Kidney tubule cell (primary cell): ENCODE data around the gene ESPL1.

Experiments used
- DNase-seq: peaks from one replicate; pipeline ENCODE4 v3.0.0-alpha.2; 2018; ENCODE audit warnings: low spot score

ESPL1 gene

DNA sequence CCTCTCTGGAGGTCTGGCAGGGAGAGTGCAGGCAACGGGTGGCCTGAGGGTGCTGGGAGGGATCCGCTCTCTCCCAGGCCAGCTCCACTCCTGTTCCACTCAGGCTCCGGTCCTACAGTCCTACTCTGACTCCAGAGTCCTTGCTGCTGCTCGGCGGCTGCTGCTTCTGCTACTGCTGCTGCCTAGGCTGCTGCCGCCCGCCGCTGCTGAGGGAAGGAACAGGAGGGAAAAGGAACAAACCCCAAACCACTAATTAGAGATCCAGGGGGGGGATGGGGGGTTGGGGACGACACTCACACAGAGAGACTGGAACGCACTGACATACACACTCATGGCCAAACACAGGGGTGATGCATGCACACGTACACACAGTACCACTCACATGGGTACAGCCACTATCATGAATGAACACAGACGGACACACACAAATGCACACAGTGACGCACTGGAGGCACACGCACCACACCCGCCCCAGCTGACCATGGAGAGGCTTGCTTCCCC lies 68.1 kb downstream of the ESPL1 start, which contains the start of gene SP7:
SP7 (minus strand) TSS at position 174 of the 501 bp plus-strand sequence. CDS start 708 bp downstream, outside the sequence.
- no peak for DNase-seq

DNA sequence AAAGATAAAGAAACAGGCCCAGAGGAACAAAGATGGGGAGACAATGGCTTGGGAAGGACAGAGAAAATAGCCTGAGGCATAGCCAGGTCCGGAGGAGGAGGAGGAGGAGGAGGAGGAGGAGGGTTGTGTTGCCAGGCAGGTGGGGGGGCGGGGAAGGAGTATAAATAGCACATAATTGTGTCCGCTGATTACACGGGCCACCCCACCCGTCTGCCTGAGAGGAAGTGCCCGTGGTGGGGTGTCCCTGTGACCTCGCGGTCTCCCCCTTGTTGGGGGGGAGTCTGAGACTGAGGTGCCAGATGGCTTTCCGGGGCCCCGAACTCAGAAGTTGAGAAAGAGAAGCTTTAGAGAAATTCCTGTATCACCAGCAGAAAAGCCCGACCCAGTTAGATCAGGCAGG lies 69.9 kb downstream of the ESPL1 start:
- DNase-seq = no peak

DNA sequence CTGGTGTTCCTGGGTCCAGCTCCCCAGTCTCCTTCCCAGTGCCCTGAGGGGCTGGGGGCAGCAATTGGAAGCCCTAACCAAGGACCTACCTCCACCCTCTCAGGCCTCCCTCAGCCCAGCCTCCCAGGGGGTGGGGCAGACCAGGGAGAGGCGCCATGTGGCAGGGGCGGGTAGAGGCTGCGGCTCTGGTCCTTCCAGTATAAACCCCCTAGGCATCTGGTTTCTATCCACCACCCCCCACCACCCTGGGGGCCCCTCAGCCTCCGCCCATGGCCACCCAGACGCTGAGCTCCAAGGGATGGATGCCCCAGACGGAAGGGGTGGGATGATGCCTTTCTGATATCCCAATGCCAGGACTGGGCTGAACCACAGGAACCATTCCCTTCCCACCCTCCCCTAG lies 70.8 kb downstream of the ESPL1 start:
- no peak for DNase-seq

DNA sequence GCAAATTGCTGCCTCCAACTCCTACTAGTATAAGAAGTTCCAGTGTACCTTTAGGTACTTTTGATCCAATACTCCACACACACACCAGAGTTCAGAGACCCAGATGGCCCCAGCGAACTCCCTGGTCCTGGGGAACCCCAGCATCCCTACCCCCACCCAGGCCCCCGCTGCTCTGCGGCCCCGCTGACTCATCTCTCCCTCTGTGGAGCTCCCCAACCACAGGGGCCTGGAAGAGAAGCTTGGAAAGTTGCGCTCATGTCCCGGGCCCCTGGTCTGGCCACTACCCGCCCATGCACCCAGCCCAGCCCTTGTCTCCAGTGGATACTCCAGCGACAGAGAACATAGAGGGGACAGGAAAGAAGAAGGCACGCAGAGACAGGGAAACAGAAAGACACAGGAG lies 72.3 kb downstream of the ESPL1 start:
- no peak for DNase-seq
